DMS53 (cell line): ENCODE measurements around the gene LKAAEAR1.
A peak's percentile ranks its signal among the peaks of the same experiment; 100 is the strongest.

Experiments used
- DNase-seq: peaks from one replicate; lab custom pipeline; 2025; lab: John Stamatoyannopoulos, UW

LKAAEAR1 gene

GRCh38 chr20:64110411-64111068, 26.3 kb upstream of the LKAAEAR1 start:
- DNase-seq = no peak

GRCh38 chr20:64109831-64110391, 25.7 kb upstream of the LKAAEAR1 start:
- DNase-seq = no peak

- no peak for DNase-seq
Measured at GRCh38 chr20:64108731-64109681, 24.8 kb upstream of the LKAAEAR1 start.

- no peak for DNase-seq
Measured at GRCh38 chr20:64107736-64108457, 23.7 kb upstream of the LKAAEAR1 start.

GRCh38 chr20:64106981-64107735, 23.0 kb upstream of the LKAAEAR1 start, which contains the start of gene NPBWR2:
Gene NPBWR2 (minus strand): TSS chr20:64107565. CDS start chr20:64106831, 734 bp downstream.
- no peak for DNase-seq

- no peak for DNase-seq
Measured at GRCh38 chr20:64106435-64106961, 22.3 kb upstream of the LKAAEAR1 start.

GRCh38 chr20:64105846-64106434, 21.7 kb upstream of the LKAAEAR1 start:
- peak; percentile 46 for DNase-seq

- DNase-seq = no peak
Measured at GRCh38 chr20:64104667-64105451, 20.7 kb upstream of the LKAAEAR1 start.

GRCh38 chr20:64103871-64104666, 19.9 kb upstream of the LKAAEAR1 start:
- no peak for DNase-seq

GRCh38 chr20:64102647-64103354, 18.6 kb upstream of the LKAAEAR1 start:
- peak; percentile 73 for DNase-seq

GRCh38 chr20:64101731-64102621, 17.8 kb upstream of the LKAAEAR1 start:
- peak; percentile 71 for DNase-seq

GRCh38 chr20:64100946-64101688, 16.9 kb upstream of the LKAAEAR1 start:
- no peak for DNase-seq

- no peak for DNase-seq
Measured at GRCh38 chr20:64100566-64100888, 16.3 kb upstream of the LKAAEAR1 start.

GRCh38 chr20:64099880-64100565, 15.8 kb upstream of the LKAAEAR1 start:
- DNase-seq = no peak

GRCh38 chr20:64099086-64099786, 15.0 kb upstream of the LKAAEAR1 start:
- no peak for DNase-seq
